HG03045 (cell line): Measurements from ENCODE around the gene GYS2.

ENCODE experiments used
- ATAC-seq: cut with Tn5 transposase; IDR thresholded peaks from one replicate; pipeline ENCODE4 v1.9.1; 2021; ENCODE audit warnings: mild to moderate bottlenecking, moderate library complexity; ENCODE audit not compliant: unreplicated experiment

Gene GYS2

GRCh38 chr12:21509768-21510167 lies 94.9 kb downstream of the GYS2 start:
- peak; percentile 84 for ATAC-seq

- ATAC-seq, result no peak
Observed at GRCh38 chr12:21507849-21508248, 96.8 kb downstream of the GYS2 start.

GRCh38 chr12:21505888-21506287 lies 98.8 kb downstream of the GYS2 start:
- no peak for ATAC-seq

- no peak for ATAC-seq
Observed at GRCh38 chr12:21502872-21503271, 101.8 kb downstream of the GYS2 start.

GRCh38 chr12:21502164-21502496 lies 102.5 kb downstream of the GYS2 start:
- no peak for ATAC-seq

GRCh38 chr12:21501258-21502163 lies 103.1 kb downstream of the GYS2 start, which contains the start of the genes GOLT1B and RECQL:
GOLT1B (plus strand) TSS chr12:21501789; CDS start chr12:21501924, 135 bp downstream.
RECQL (minus strand) TSS chr12:21501635; CDS start chr12:21499570, 2,065 bp downstream.
- peak; percentile 99 for ATAC-seq

GRCh38 chr12:21500786-21501257 lies 103.8 kb downstream of the GYS2 start:
- no peak for ATAC-seq

- ATAC-seq, result no peak
Observed at GRCh38 chr12:21499765-21500164, 104.9 kb downstream of the GYS2 start.
